Neural cell (in vitro differentiated cells): ENCODE results near the gene LMAN2L. TPM values are rescaled to one million over a fixed set of nuclear protein-coding genes. Genes with fewer than 3 reads are reported as not detected.

Experiments
- H2AFZ ChIP-seq: fragments of 200-600, 300-800 bp; sonication (generic), shearing (Covaris generic); 2 replicates; pipeline ENCODE4 v1.6.0; 2014; ENCODE audit warnings: low read depth, mild to moderate bottlenecking, antibody characterized with exemption, low read length, moderate library complexity
- H3F3A ChIP-seq: fragments of 200-600 bp; shearing (Covaris generic); 2 replicates; pipeline ENCODE4 v1.6.1; 2016; ENCODE audit warnings: mild to moderate bottlenecking, moderate library complexity, mixed read lengths, antibody characterized with exemption, low read length; ENCODE audit not compliant: insufficient read depth, poor library complexity, severe bottlenecking
- H3K27ac ChIP-seq: fragments of 200-600, 300-800 bp; sonication (generic), shearing (Covaris generic); 2 replicates; pipeline ENCODE4 v1.5.1; 2014; ENCODE audit warnings: mild to moderate bottlenecking, low read length, moderate library complexity
- H3K27me3 ChIP-seq: fragments of 300-800, 200-600 bp; sonication (generic), shearing (Covaris generic); 2 replicates; pipeline ENCODE4 v1.6.0; 2014; ENCODE audit warnings: mild to moderate bottlenecking, low read depth, low read length, moderate library complexity; ENCODE audit not compliant: insufficient read depth
- H3K36me3 ChIP-seq: fragments of 300-800, 200-600 bp; sonication (generic), shearing (Covaris generic); 2 replicates; pipeline ENCODE4 v1.5.1; 2014; ENCODE audit warnings: mild to moderate bottlenecking, antibody characterized with exemption, low read length, moderate library complexity; ENCODE audit not compliant: insufficient read depth
- H3K4me2 ChIP-seq: fragments of 300-800, 200-600 bp; sonication (generic), shearing (Covaris generic); 2 replicates; pipeline ENCODE4 v1.6.0; 2014; ENCODE audit warnings: mild to moderate bottlenecking, low read length
- H3K4me3 ChIP-seq: fragments of 300-800, 200-600 bp; sonication (generic), shearing (Covaris generic); 2 replicates; pipeline ENCODE4 v1.5.1; 2014; ENCODE audit warnings: mild to moderate bottlenecking, low read length, moderate library complexity
- H3K79me2 ChIP-seq: fragments of 200-600 bp; shearing (Covaris generic); replicated peaks from 2 replicates; pipeline ENCODE4 v1.6.0; 2014; ENCODE audit warnings: mild to moderate bottlenecking, low read length, moderate library complexity; ENCODE audit not compliant: insufficient read depth
- H3K9ac ChIP-seq: fragments of 300-800, 200-600 bp; sonication (generic), shearing (Covaris generic); 2 replicates; pipeline ENCODE4 v1.6.1; 2016; ENCODE audit warnings: mild to moderate bottlenecking, low read length, mixed read lengths
- H3K9me2 ChIP-seq: fragments of 200-600 bp; shearing (Covaris generic); 2 replicates; pipeline ENCODE4 v1.6.1; 2016; ENCODE audit warnings: mild to moderate bottlenecking, low read length, mixed read lengths; ENCODE audit not compliant: insufficient read depth
- H3K9me3 ChIP-seq: fragments of 200-600, 300-800 bp; sonication (generic), shearing (Covaris generic); 2 replicates; pipeline ENCODE4 v1.6.1; 2016; ENCODE audit warnings: mild to moderate bottlenecking, mixed run types, low read length, moderate library complexity, mixed read lengths
- H4K20me1 ChIP-seq: fragments of 200-600 bp; shearing (Covaris generic); 2 replicates; pipeline ENCODE4 v1.6.1; 2016; ENCODE audit warnings: mild to moderate bottlenecking, mixed run types; ENCODE audit not compliant: insufficient read depth
- CTCF ChIP-seq: fragments of 450-650 bp; IDR thresholded peaks from 2 replicates; pipeline ENCODE4 v1.5.1; 2014; ENCODE audit warnings: antibody characterized with exemption, mild to moderate bottlenecking, moderate library complexity; ENCODE audit not compliant: poor library complexity, severe bottlenecking
- EP300 ChIP-seq: fragments of 450-650 bp; conservative IDR thresholded peaks from 2 replicates; pipeline ENCODE4 v1.6.1; 2014; ENCODE audit warnings: antibody characterized with exemption, mild to moderate bottlenecking, moderate library complexity; ENCODE audit not compliant: poor library complexity, severe bottlenecking
- EZH2 ChIP-seq: fragments of 200-600, 300-800 bp; shearing (Covaris generic), sonication (generic); IDR thresholded peaks from 2 replicates; pipeline ENCODE4 v1.6.1; 2014; ENCODE audit warnings: antibody characterized with exemption, low read length, borderline replicate concordance, mild to moderate bottlenecking; ENCODE audit not compliant: insufficient read depth, poor library complexity, severe bottlenecking
- MXI1 ChIP-seq: fragments of 450-650 bp; conservative IDR thresholded peaks from 2 replicates; pipeline ENCODE4 v1.6.1; 2014; ENCODE audit warnings: antibody characterized with exemption, mild to moderate bottlenecking; ENCODE audit not compliant: poor library complexity, severe bottlenecking
- POLR2AphosphoS5 ChIP-seq: IDR thresholded peaks from 2 replicates; pipeline ENCODE4 v1.6.1; 2012
- RAD21 ChIP-seq: fragments of 450-650 bp; conservative IDR thresholded peaks from 2 replicates; pipeline ENCODE4 v1.6.1; 2014; ENCODE audit warnings: antibody characterized with exemption, mild to moderate bottlenecking, moderate library complexity
- REST ChIP-seq: IDR thresholded peaks from 2 replicates; pipeline ENCODE4 v1.6.1; 2012; ENCODE audit warnings: borderline replicate concordance
- SMC3 ChIP-seq: fragments of 450-650 bp; conservative IDR thresholded peaks from 2 replicates; pipeline ENCODE4 v1.6.1; 2014; ENCODE audit warnings: antibody characterized with exemption, mild to moderate bottlenecking, moderate library complexity; ENCODE audit not compliant: poor library complexity
- TAF1 ChIP-seq: IDR thresholded peaks from 2 replicates; pipeline ENCODE4 v1.6.1; 2012; ENCODE audit warnings: low read depth
- polyA plus RNA-seq: library from polyadenylated mRNA; depleted of rRNA; stranded (reverse); fragments of >200 nt; gene quantifications from 2 replicates; pipeline ENCODE4 v1.2.3, GENCODE V29; 2014

LMAN2L gene
- polyA plus RNA-seq, 1 donor from 2014 or later: 41.3 TPM

- Histone ChIP-seq H3K4me3 (no peak overlapping the region), H3K9ac (no peak overlapping the region), H3F3A (no peaks in the 10 kb centered on the region), H3K27me3 (no peaks in the 10 kb centered on the region), H4K20me1 (no peaks in the 10 kb centered on the region), H3K4me2 (no peak overlapping the region), H3K79me2 (no peaks in the 10 kb centered on the region), H3K9me3 (no peaks in the 10 kb centered on the region), H2AFZ (no peak overlapping the region), H3K9me2 (no peaks in the 10 kb centered on the region), H3K27ac (no peak overlapping the region), H3K36me3 (no peaks in the 10 kb centered on the region)
- TF ChIP-seq RAD21 (no peak), REST (no peak), CTCF (no peak), SMC3 (no peak), EZH2 (no peak), MXI1 (no peak), EP300 (no peak), TAF1 (no peak), POLR2AphosphoS5 (no peak)
Measured at GRCh38 chr2:96772903-96773671, 33.2 kb upstream of the LMAN2L start.

GRCh38 chr2:96771796-96772618, 32.1 kb upstream of the LMAN2L start:
- H3K4me3 ChIP-seq: no peak overlapping the region
- TF ChIP-seq REST: no peak
- TF ChIP-seq TAF1: no peak
- TF ChIP-seq SMC3: no peak
- no peak for TF ChIP-seq EZH2
- no peak for TF ChIP-seq EP300
- no peak for TF ChIP-seq CTCF
- no peak for TF ChIP-seq POLR2AphosphoS5
- no peak for TF ChIP-seq MXI1
- TF ChIP-seq RAD21: no peak
- no peaks in the 10 kb centered on the region for H3K9me2 ChIP-seq
- no peaks in the 10 kb centered on the region for H3K36me3 ChIP-seq
- no peak overlapping the region for H3K4me2 ChIP-seq
- no peaks in the 10 kb centered on the region for H3K9me3 ChIP-seq
- no peaks in the 10 kb centered on the region for H3F3A ChIP-seq
- no peak overlapping the region for H3K9ac ChIP-seq
- no peaks in the 10 kb centered on the region for H3K27me3 ChIP-seq
- no peaks in the 10 kb centered on the region for H4K20me1 ChIP-seq
- no peaks in the 10 kb centered on the region for H3K79me2 ChIP-seq
- H3K27ac ChIP-seq: no peak overlapping the region
- no peak overlapping the region for H2AFZ ChIP-seq
